H1 (cell line): ENCODE measurements around the gene ANAPC2. TPM values are rescaled to one million over a fixed set of nuclear protein-coding genes. Genes with fewer than 3 reads are reported as not detected.

Source experiments
- CTCF ChIA-PET: fragments of 300-600 bp; sonication (Branson Sonifier 250); formaldehyde crosslinking; loops from one replicate; lab custom pipeline; 2021; ENCODE audit not compliant: partially characterized antibody; lab: Charles Lee
- POLR2A ChIA-PET: fragments of 300-600 bp; sonication (Branson Sonifier 250); formaldehyde crosslinking; loops from one replicate; lab custom pipeline; 2021; ENCODE audit warnings: inconsistent platforms; ENCODE audit not compliant: partially characterized antibody; lab: Charles Lee
- DNase-seq, 2 experiments: peaks; one replicate each; pipeline versions ENCODE4 v3.0.0 to v3.0.0-alpha.2; 2010 to 2022; ENCODE audit warnings: low spot score in 2 of 2, low read depth in 1 of 2, mixed read lengths in 1 of 2
- FAIRE-seq: peaks from 2 replicates; lab custom pipeline; 2011; peaks lifted over from hg19 to GRCh38; lab: Jason Lieb, UNC
- H2AFZ ChIP-seq: 2 replicates; pipeline ENCODE4 v1.8.1; 2012; ENCODE audit warnings: low read length, inconsistent platforms
- H2AK5ac ChIP-seq: 2 replicates; pipeline ENCODE4 v1.6.1; 2013; ENCODE audit warnings: low read depth, low read length
- H2BK120ac ChIP-seq: replicated peaks from 2 replicates; pipeline ENCODE3; 2013; ENCODE audit warnings: low read depth, low read length, inconsistent platforms
- H2BK12ac ChIP-seq: 2 replicates; pipeline ENCODE4 v1.6.1; 2013; ENCODE audit warnings: low read depth, low read length
- H2BK15ac ChIP-seq: 2 replicates; pipeline ENCODE4 v1.6.1; 2013; ENCODE audit warnings: low read length
- H2BK20ac ChIP-seq: 2 replicates; pipeline ENCODE4 v1.6.1; 2013; ENCODE audit warnings: low read length
- H2BK5ac ChIP-seq: 2 replicates; pipeline ENCODE4 v1.6.1; 2013; ENCODE audit warnings: low read depth, low read length
- H3K14ac ChIP-seq: 2 replicates; pipeline ENCODE4 v1.6.1; 2013; ENCODE audit warnings: inconsistent platforms; ENCODE audit not compliant: insufficient read length
- H3K18ac ChIP-seq: 2 replicates; pipeline ENCODE4 v1.6.1; 2013; ENCODE audit warnings: low read length; ENCODE audit errors: extremely low read depth
- H3K23ac ChIP-seq: 2 replicates; pipeline ENCODE4 v1.6.1; 2013; ENCODE audit warnings: inconsistent platforms; ENCODE audit not compliant: insufficient read length
- H3K23me2 ChIP-seq: 2 replicates; pipeline ENCODE4 v1.6.1; 2013; ENCODE audit warnings: low read depth, low read length
- H3K27ac ChIP-seq: 2 replicates; pipeline ENCODE4 v1.6.1; 2011; ENCODE audit warnings: low read depth, low read length, inconsistent platforms
- H3K27me3 ChIP-seq, 4 experiments: replicated peaks in 1 of 4; 1 replicate in 1 of 4; 2 replicates in 3 of 4; pipeline versions ENCODE4 v1.6.1 to v1.8.1; 2011 to 2013; ENCODE audit warnings: low read length in 3 of 4, mild to moderate bottlenecking in 3 of 4, inconsistent platforms in 2 of 4, mixed read lengths in 2 of 4, moderate library complexity in 1 of 4; ENCODE audit not compliant: control insufficient read depth in 3 of 4, insufficient read depth in 3 of 4; ENCODE audit errors: extremely low read depth in 1 of 4
- H3K36me3 ChIP-seq, 4 experiments: 2 replicates each; pipeline versions ENCODE4 v1.6.1 to v1.8.1; 2011 to 2013; ENCODE audit warnings: mild to moderate bottlenecking in 4 of 4, low read length in 3 of 4, moderate library complexity in 2 of 4, control low read depth in 1 of 4, inconsistent platforms in 1 of 4; ENCODE audit not compliant: insufficient read depth in 4 of 4, control insufficient read depth in 2 of 4
- H3K4ac ChIP-seq: replicated peaks from 2 replicates; pipeline ENCODE3; 2013; ENCODE audit warnings: low read length, low read depth, mixed read lengths, inconsistent platforms; ENCODE audit not compliant: insufficient read length
- H3K4me1 ChIP-seq, 4 experiments: replicated peaks in 1 of 4; 1 replicate in 1 of 4; 2 replicates in 3 of 4; pipeline versions ENCODE4 v1.6.1 to v1.8.1; 2011 to 2013; ENCODE audit warnings: low read length in 3 of 4, inconsistent platforms in 2 of 4, mixed read lengths in 1 of 4; ENCODE audit not compliant: insufficient read depth in 4 of 4, control insufficient read depth in 3 of 4
- H3K4me2 ChIP-seq, 2 experiments: 2 replicates each; pipeline versions ENCODE4 v1.6.1 to v1.8.1; 2011 to 2013; ENCODE audit warnings: low read depth in 2 of 2, low read length in 2 of 2, control low read depth in 1 of 2, inconsistent platforms in 1 of 2, mild to moderate bottlenecking in 1 of 2; ENCODE audit not compliant: insufficient read depth in 1 of 2
- H3K4me3 ChIP-seq, 4 experiments: fragments of 200-600, 300-600 bp in 1 of 4; sonication (generic), shearing (Covaris generic), sonication (Bioruptor Twin) in 1 of 4; 2 replicates each; pipeline versions ENCODE4 v1.5.1 to v1.8.1; 2011 to 2016; ENCODE audit warnings: low read length in 4 of 4, low read depth in 3 of 4, control low read depth in 2 of 4, inconsistent platforms in 2 of 4, mild to moderate bottlenecking in 2 of 4, mixed read lengths in 1 of 4, moderate library complexity in 1 of 4; ENCODE audit not compliant: insufficient read depth in 2 of 4; ENCODE audit errors: extremely low read depth in 1 of 4
- H3K56ac ChIP-seq: replicated peaks from 2 replicates; pipeline ENCODE3; 2013; ENCODE audit warnings: low read depth, mild to moderate bottlenecking, mixed read lengths, low read length, inconsistent platforms; ENCODE audit not compliant: insufficient read length
- H3K79me1 ChIP-seq: 2 replicates; pipeline ENCODE4 v1.6.1; 2013; ENCODE audit warnings: low read depth, low read length, control low read depth
- H3K79me2 ChIP-seq, 2 experiments: 2 replicates each; pipeline versions ENCODE4 v1.6.1 to v1.8.1; 2012 to 2013; ENCODE audit warnings: low read length in 2 of 2, mild to moderate bottlenecking in 2 of 2, inconsistent platforms in 1 of 2; ENCODE audit not compliant: insufficient read depth in 2 of 2, control insufficient read depth in 1 of 2
- H3K9ac ChIP-seq, 4 experiments: replicated peaks in 1 of 4; 1 replicate in 1 of 4; 2 replicates in 3 of 4; pipeline versions ENCODE4 v1.6.1 to v1.8.1; 2011 to 2013; ENCODE audit warnings: low read depth in 3 of 4, low read length in 3 of 4, control low read depth in 2 of 4, mild to moderate bottlenecking in 2 of 4, moderate library complexity in 2 of 4, inconsistent platforms in 1 of 4; ENCODE audit errors: extremely low read depth in 1 of 4
- H3K9me3 ChIP-seq, 2 experiments: 2 replicates each; pipeline versions ENCODE4 v1.6.1 to v1.8.1; 2012 to 2013; ENCODE audit warnings: mild to moderate bottlenecking in 2 of 2, moderate library complexity in 2 of 2, control low read depth in 1 of 2, inconsistent platforms in 1 of 2, low read depth in 1 of 2, low read length in 1 of 2, mixed read lengths in 1 of 2; ENCODE audit not compliant: insufficient read depth in 2 of 2
- H4K20me1 ChIP-seq, 2 experiments: replicated peaks in 1 of 2; 2 replicates each; pipeline versions ENCODE3 to v1.8.1; 2011 to 2013; ENCODE audit warnings: inconsistent platforms in 2 of 2, low read length in 2 of 2, mild to moderate bottlenecking in 1 of 2; ENCODE audit not compliant: insufficient read depth in 2 of 2, control insufficient read depth in 1 of 2
- H4K5ac ChIP-seq: 2 replicates; pipeline ENCODE4 v1.6.1; 2013; ENCODE audit warnings: low read length, low read depth, mixed read lengths, inconsistent platforms; ENCODE audit not compliant: insufficient read length
- H4K8ac ChIP-seq: 2 replicates; pipeline ENCODE4 v1.8.0; 2013; ENCODE audit warnings: mild to moderate bottlenecking, moderate library complexity, low read length, inconsistent platforms; ENCODE audit not compliant: insufficient read depth; ENCODE audit errors: extremely low read depth
- H4K91ac ChIP-seq: replicated peaks from 2 replicates; pipeline ENCODE3; 2013; ENCODE audit warnings: low read length, mixed read lengths, inconsistent platforms; ENCODE audit not compliant: insufficient read length
- BCL11A ChIP-seq, 2 experiments: IDR thresholded peaks; one replicate each; pipeline ENCODE4 v1.6.1; 2011; ENCODE audit warnings: low read depth in 2 of 2, low read length in 2 of 2, mild to moderate bottlenecking in 2 of 2
- CBX8 ChIP-seq: fragments of 300-800, 300-1000 bp; sonication (generic); IDR thresholded peaks from 2 replicates; pipeline ENCODE4 v1.7.1; 2016; ENCODE audit warnings: low read depth, low read length, borderline replicate concordance
- CREB1 ChIP-seq: IDR thresholded peaks from 2 replicates; pipeline ENCODE4 v1.6.1; 2012; ENCODE audit warnings: inconsistent platforms
- NANOG ChIP-seq: IDR thresholded peaks from 2 replicates; pipeline ENCODE4 v1.6.1; 2011; ENCODE audit warnings: low read length, low read depth, mild to moderate bottlenecking, inconsistent platforms; ENCODE audit not compliant: insufficient read depth, poor library complexity, severe bottlenecking
- POLR2AphosphoS5 ChIP-seq: IDR thresholded peaks from 2 replicates; pipeline ENCODE4 v1.6.1; 2011; ENCODE audit warnings: low read depth, low read length
- TAF1 ChIP-seq: IDR thresholded peaks from 2 replicates; pipeline ENCODE4 v1.6.1; 2011; ENCODE audit warnings: mild to moderate bottlenecking, low read depth, low read length
- WGBS, 2 experiments: shearing (Covaris generic) in 1 of 2; methylation state at CpG; one replicate each; pipeline versions ENCODE4 v1.1.6 to v1.1.7; 2013 to 2015; ENCODE audit warnings: low lambda C conversion rate in 2 of 2, mixed read lengths in 2 of 2, inconsistent platforms in 1 of 2, low coverage in 1 of 2, missing lambda C conversion rate in 1 of 2; ENCODE audit not compliant: insufficient replicate concordance in 2 of 2, insufficient coverage in 1 of 2, insufficient read length in 1 of 2; ENCODE audit errors: extremely low coverage in 1 of 2, missing lambda C conversion rate in 1 of 2; 5-methylcytosine and 5-hydroxymethylcytosine counted together
- polyA plus RNA-seq, 7 experiments: library from polyadenylated mRNA; depleted of rRNA in 3 of 7; stranded (reverse) in 5 of 7; unstranded in 2 of 7; fragments of >200 nt in 5 of 7; fragments of 200-250 nt in 2 of 7; gene quantifications; 1 replicate in 5 of 7; 2 replicates in 1 of 7; 4 replicates in 1 of 7; pipeline versions ENCODE4 v1.2.1 to v1.2.3, GENCODE V29; 2011 to 2013; ENCODE audit warnings: missing spikeins in 2 of 7, mixed read lengths in 2 of 7
- total RNA-seq: library from RNA; stranded (reverse); fragmentation: NEBNext Ultra II Directional; extraction: Animal tissue kit (Norgen Biotek cat#: 25700); gene quantifications from 2 replicates; pipeline ENCODE4 v1.2.1, GENCODE V29; 2021

Gene ANAPC2
- total and polyA plus RNA-seq, 2 of the 8 experiments (the other 6 are each of a cell fraction or from before 2014, with no cell fraction given): 30.2 to 37.7 TPM

DNA sequence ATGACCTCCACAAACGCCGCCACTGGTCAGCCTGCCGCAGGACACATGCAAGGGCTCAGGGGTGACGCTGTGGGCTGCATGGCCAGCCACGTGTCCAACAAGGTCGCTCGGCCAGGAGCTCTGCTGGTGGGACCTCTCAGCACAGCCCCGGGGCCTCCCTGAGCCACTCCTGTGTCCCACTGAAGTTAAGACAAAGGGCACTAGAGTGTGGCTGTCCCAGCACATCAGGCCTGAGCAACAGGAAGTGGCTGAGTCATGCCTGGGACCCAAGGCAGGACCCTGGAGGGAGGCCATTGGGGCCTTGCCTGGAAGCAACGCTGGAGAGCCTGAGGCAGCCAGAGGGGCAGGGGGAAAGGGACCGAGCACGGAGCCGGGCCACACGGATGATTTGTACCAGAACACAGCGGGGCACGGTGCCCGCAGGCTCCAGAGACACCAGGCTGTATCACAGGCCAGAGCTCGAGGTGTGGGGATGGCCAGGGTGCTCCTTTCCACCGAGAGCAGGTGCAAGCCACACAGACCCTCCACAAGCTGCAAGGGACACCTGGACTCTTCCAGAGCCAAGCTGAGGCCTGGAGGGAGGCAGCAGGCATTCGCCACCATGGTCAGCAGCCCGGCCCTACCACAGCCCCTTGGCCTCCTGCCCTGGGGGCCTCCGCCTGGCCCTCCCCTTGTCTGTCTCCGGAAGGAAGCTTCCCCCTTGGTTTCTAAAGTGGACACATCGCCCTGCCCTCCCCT is 10.0 kb downstream of the ANAPC2 start:
- H4K91ac ChIP-seq: no peak overlapping the region
- H3K23me2 ChIP-seq: no peaks in the 10 kb centered on the region
- no peak overlapping the region for H2BK120ac ChIP-seq
- no peak overlapping the region for H2BK12ac ChIP-seq
- no peak overlapping the region for H3K4ac ChIP-seq
- H2AFZ ChIP-seq: no peak overlapping the region
- DNase-seq: no peak
- H2BK20ac ChIP-seq: no peak overlapping the region
- peaks cover 0 to 8% (median 3%) of the 10 kb centered on the region in 4 experiments; a peak in 5 of 7 replicates for H3K4me1 ChIP-seq
- no peaks in the 10 kb centered on the region; the same call in 1 of the 2 replicates for H3K79me1 ChIP-seq
- no peak overlapping the region for H3K4me3 ChIP-seq
- no peak overlapping the region for H2BK15ac ChIP-seq
- CTCF ChIA-PET: interaction anchor here (0.9 to 3.0 kb wide), 6 partner anchors 15 to 110 kb away, joined by 3 to 21 read pairs (median 4); no protein-coding TSS in a partner anchor
- H3K23ac ChIP-seq: no peak overlapping the region
- POLR2A ChIA-PET: interaction anchor here (0.6 to 3.7 kb wide), 4 partner anchors 10 to 24 kb away, joined by 3 to 15 read pairs (median 4); partner anchors contain the start of genes ANAPC2, SSNA1 and TPRN
- H3K36me3 ChIP-seq: peaks cover 0 to 30% (median 6%) of the 10 kb centered on the region in 4 experiments; a peak in 6 of 8 replicates
- no peaks in the 10 kb centered on the region; a peak in 3 of 7 replicates for H3K27me3 ChIP-seq
- no peak overlapping the region for H3K14ac ChIP-seq
- H3K9ac ChIP-seq: no peak overlapping the region
- no peak overlapping the region for H4K8ac ChIP-seq
- no peak overlapping the region for H3K56ac ChIP-seq
- no peak for TF ChIP-seq POLR2AphosphoS5
- TF ChIP-seq NANOG: no peak
- TF ChIP-seq TAF1: no peak
- no peak for TF ChIP-seq BCL11A (IDR thresholded peaks at IDR 0.05; ENCODE audit: low read depth in 2 of 2, low read length in 2 of 2)
- TF ChIP-seq CREB1: no peak
- TF ChIP-seq CBX8: no peak
- no peaks in the 10 kb centered on the region for H3K9me3 ChIP-seq
- H2AK5ac ChIP-seq: no peak overlapping the region
- no peak overlapping the region for H3K18ac ChIP-seq
- no peak overlapping the region for H2BK5ac ChIP-seq
- H3K27ac ChIP-seq: no peak overlapping the region
- no peak for FAIRE-seq
- 89% methylated on average over 21 of the region's 23 CpGs; no CpG with 5 or more reads in 1 of the 2 experiments for WGBS, 2 experiments
- H4K5ac ChIP-seq: no peak overlapping the region
- H4K20me1 ChIP-seq: peaks cover 2 to 26% of the 10 kb centered on the region in 2 experiments
- H3K79me2 ChIP-seq: no peaks in the 10 kb centered on the region
- no peak overlapping the region for H3K4me2 ChIP-seq
